B cell (primary cell): Measurements from ENCODE around the gene SNAP47. TPM values are rescaled to one million over a fixed set of nuclear protein-coding genes. Genes with fewer than 3 reads are reported as not detected.

Experiments used
- ATAC-seq: fragments of 200-7000 bp; cut with Tn5 transposase; one replicate; pipeline ENCODE4 v1.10.0; 2021; ENCODE audit warnings: low read depth, mild to moderate bottlenecking, moderate number of reproducible peaks, moderate library complexity
- CTCF ChIA-PET: fragments of 350-600 bp; sonication (Branson Sonifier 250); formaldehyde crosslinking; loops from one replicate; lab custom pipeline; 2021; ENCODE audit warnings: antibody characterized with exemption, inconsistent platforms; lab: Charles Lee
- POLR2A ChIA-PET: fragments of 350-600 bp; sonication (Branson Sonifier 250); formaldehyde crosslinking; loops from one replicate; lab custom pipeline; 2021; ENCODE audit warnings: antibody characterized with exemption; lab: Charles Lee
- DNase-seq: peaks from one replicate; pipeline ENCODE4 v3.0.0; 2013
- H2AFZ ChIP-seq: 2 replicates; pipeline ENCODE4 v1.6.1; 2012; ENCODE audit warnings: mild to moderate bottlenecking, low read depth, low read length; ENCODE audit not compliant: insufficient read depth, poor library complexity, severe bottlenecking
- H3K27ac ChIP-seq, 2 donors: 1 replicate in 1 of 2; 2 replicates in 1 of 2; pipeline ENCODE4 v1.5.1; 2012 to 2013; ENCODE audit warnings: low read length in 2 of 2, mild to moderate bottlenecking in 2 of 2, moderate library complexity in 1 of 2
- H3K27me3 ChIP-seq, 4 experiments: fragments of 200-600 bp in 1 of 4; sonication (generic) in 1 of 4; replicated peaks in 1 of 4; 1 replicate in 2 of 4; 2 replicates in 2 of 4; pipeline versions ENCODE4 v1.6.1 to v1.7.0; 2013 to 2016; ENCODE audit warnings: low read length in 3 of 4, mild to moderate bottlenecking in 2 of 4, mixed read lengths in 1 of 4, moderate library complexity in 1 of 4; ENCODE audit not compliant: insufficient read depth in 4 of 4, control insufficient read depth in 3 of 4; ENCODE audit errors: control extremely low read depth in 1 of 4
- H3K36me3 ChIP-seq, 2 experiments: replicated peaks in 1 of 2; 1 replicate in 1 of 2; 2 replicates in 1 of 2; pipeline versions ENCODE4 v1.6.1 to v1.7.1; 2013; ENCODE audit warnings: low read length in 1 of 2; ENCODE audit not compliant: insufficient read depth in 2 of 2, control insufficient read depth in 1 of 2; ENCODE audit errors: control extremely low read depth in 1 of 2, extremely low read depth in 1 of 2
- H3K4me1 ChIP-seq, 2 donors: fragments of 200-600 bp in 1 of 2; sonication (generic) in 1 of 2; 1 replicate in 1 of 2; 2 replicates in 1 of 2; pipeline versions ENCODE4 v1.5.1 to v1.6.1; 2013 to 2017; ENCODE audit warnings: low read length in 2 of 2; ENCODE audit not compliant: control insufficient read depth in 2 of 2, insufficient read depth in 2 of 2
- H3K4me2 ChIP-seq: replicated peaks from 2 replicates; pipeline ENCODE3; 2012; ENCODE audit warnings: mild to moderate bottlenecking, low read depth, low read length; ENCODE audit not compliant: poor library complexity, severe bottlenecking
- H3K4me3 ChIP-seq, 5 experiments: fragments of 200-600 bp in 1 of 5; sonication (generic) in 1 of 5; 1 replicate in 3 of 5; 2 replicates in 2 of 5; pipeline versions ENCODE4 v1.5.1 to v1.7.0; 2011 to 2016; ENCODE audit warnings: low read length in 4 of 5, mild to moderate bottlenecking in 4 of 5, low read depth in 2 of 5, control low read depth in 1 of 5, moderate library complexity in 1 of 5; ENCODE audit not compliant: insufficient read depth in 1 of 5; ENCODE audit errors: control extremely low read depth in 1 of 5, extremely low read depth in 1 of 5
- H3K79me2 ChIP-seq: fragments of 200-600 bp; sonication (generic); one replicate; pipeline ENCODE4 v1.6.0; 2016; ENCODE audit warnings: low read length; ENCODE audit not compliant: control insufficient read depth, insufficient read depth
- H3K9ac ChIP-seq: fragments of 200-600 bp; sonication (generic); 2 replicates; pipeline ENCODE4 v1.6.1; 2017; ENCODE audit warnings: mild to moderate bottlenecking, low read length, moderate library complexity
- H3K9me3 ChIP-seq, 3 donors: one replicate each; pipeline versions ENCODE4 v1.6.1 to v1.7.1; 2013; ENCODE audit warnings: low read length in 2 of 3; ENCODE audit not compliant: control insufficient read depth in 2 of 3, insufficient read depth in 1 of 3; ENCODE audit errors: control extremely low read depth in 1 of 3
- H4K20me1 ChIP-seq: 2 replicates; pipeline ENCODE4 v1.6.0; 2012; ENCODE audit warnings: mild to moderate bottlenecking, low read length; ENCODE audit not compliant: insufficient read depth, control insufficient read depth, poor library complexity, severe bottlenecking
- H3K27ac Mint-ChIP-seq: one replicate; pipeline ENCODE4 v1.8.0; 2021; ENCODE audit warnings: mixed read lengths
- H3K27me3 Mint-ChIP-seq: one replicate; pipeline ENCODE4 v1.8.0; 2021; ENCODE audit warnings: mixed read lengths
- H3K4me1 Mint-ChIP-seq: one replicate; pipeline ENCODE4 v1.8.0; 2021; ENCODE audit warnings: mixed read lengths
- H3K4me3 Mint-ChIP-seq: one replicate; pipeline ENCODE4 v1.8.0; 2021; ENCODE audit warnings: mixed read lengths
- H3K9me3 Mint-ChIP-seq: one replicate; pipeline ENCODE4 v1.8.0; 2022; ENCODE audit warnings: mixed read lengths; ENCODE audit not compliant: insufficient read depth
- EZH2 ChIP-seq: IDR thresholded peaks from 2 replicates; pipeline ENCODE4 v1.6.1; 2012; ENCODE audit warnings: borderline replicate concordance, low read depth, mild to moderate bottlenecking, moderate library complexity, low read length; ENCODE audit not compliant: insufficient read depth, poor library complexity, severe bottlenecking
- WGBS: methylation state at CpG from one replicate; pipeline ENCODE4 v1.1.5; 2013; ENCODE audit warnings: missing lambda C conversion rate; ENCODE audit not compliant: insufficient coverage; 5-methylcytosine and 5-hydroxymethylcytosine counted together
- intact Hi-C: fragments of 100-400 bp; cut with micrococcal nuclease; formaldehyde crosslinking; loops from one replicate; pipeline ENCODE4 v1.10.0; 2022
- polyA plus RNA-seq: library from polyadenylated mRNA; depleted of rRNA; stranded (reverse); fragments of >200 nt; gene quantifications from 2 replicates; pipeline ENCODE4 v1.2.3, GENCODE V29; 2012
- total RNA-seq, 2 donors: library from RNA; stranded (reverse); fragments of 120-200 nt in 1 of 2; gene quantifications; 1 replicate in 1 of 2; 2 replicates in 1 of 2; pipeline versions ENCODE4 v1.2.3 to v1.2.4, GENCODE V29; 2013 to 2022
- TF ChIP-seq, protein P1 (sequence below): fragments of 200-600 bp; IDR thresholded peaks from one replicate; pipeline ENCODE4 v1.8.0; 2022; ENCODE audit warnings: antibody characterized with exemption, mild to moderate bottlenecking

Gene SNAP47
- total and polyA plus RNA-seq, 2 donors (not counting 1 experiment from before 2014, with no cell fraction given) = 25.6 to 34.9 TPM

DNA sequence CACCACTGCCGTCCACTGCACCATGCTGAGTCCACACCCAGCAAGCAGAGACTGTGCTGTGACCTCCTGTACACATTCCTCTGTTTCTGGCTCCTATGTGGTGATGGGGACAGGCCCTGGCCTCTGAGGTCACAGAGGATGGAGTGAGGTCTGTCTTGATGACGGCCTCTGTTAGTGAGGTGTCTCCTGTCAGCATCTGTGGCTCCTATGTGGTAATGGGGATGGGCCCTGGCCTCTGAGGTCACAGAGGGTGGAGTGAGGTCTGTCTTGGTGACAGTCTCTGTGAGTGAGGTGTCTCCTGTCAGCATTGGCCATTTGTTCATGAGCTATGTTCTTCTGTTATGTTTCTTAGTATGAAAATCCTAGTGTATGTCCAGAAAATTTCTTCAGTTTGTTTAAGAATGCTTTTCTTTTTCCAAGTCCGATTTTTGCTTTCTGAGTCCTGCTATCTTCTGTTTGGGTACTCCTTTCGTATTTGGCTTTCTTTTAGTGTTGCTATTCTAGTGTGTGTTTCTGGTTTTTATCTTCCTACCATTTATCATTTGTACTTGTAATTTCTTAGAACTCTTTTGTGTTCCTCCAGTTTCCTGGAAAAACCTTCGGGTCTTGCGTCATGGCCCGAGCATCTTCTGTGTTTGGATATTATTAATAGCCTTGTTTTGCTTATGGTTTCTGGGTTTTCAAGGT is 13.4 kb downstream of the SNAP47 start:
- peaks cover 11% of the 10 kb centered on the region for H3K4me1 Mint-ChIP-seq
- Histone ChIP-seq H3K4me3 (no peak overlapping the region), H3K9me3 (no peaks in the 10 kb centered on the region), H4K20me1 (peaks cover 42% of the 10 kb centered on the region), H3K36me3 (peaks cover 0 to 37% of the 10 kb centered on the region in 2 experiments), H3K27me3 (no peaks in the 10 kb centered on the region), H3K27ac (no peak overlapping the region), H3K4me1 (no peaks in the 10 kb centered on the region), H2AFZ (no peak overlapping the region), H3K9ac (no peak overlapping the region), H3K4me2 (no peak overlapping the region), H3K79me2 (peaks cover 80% of the 10 kb centered on the region)
- intact Hi-C loops = no loop called here
- 81% methylated on average over 5 of the region's 7 CpGs for WGBS
- ChIA-PET CTCF (interaction anchor here (1.1 kb wide), 1 partner anchor 10 kb away, joined by 3 read pairs; no protein-coding TSS in a partner anchor), POLR2A (no interaction called here)
- ATAC-seq = no peak
- TF ChIP-seq, protein P1, sequence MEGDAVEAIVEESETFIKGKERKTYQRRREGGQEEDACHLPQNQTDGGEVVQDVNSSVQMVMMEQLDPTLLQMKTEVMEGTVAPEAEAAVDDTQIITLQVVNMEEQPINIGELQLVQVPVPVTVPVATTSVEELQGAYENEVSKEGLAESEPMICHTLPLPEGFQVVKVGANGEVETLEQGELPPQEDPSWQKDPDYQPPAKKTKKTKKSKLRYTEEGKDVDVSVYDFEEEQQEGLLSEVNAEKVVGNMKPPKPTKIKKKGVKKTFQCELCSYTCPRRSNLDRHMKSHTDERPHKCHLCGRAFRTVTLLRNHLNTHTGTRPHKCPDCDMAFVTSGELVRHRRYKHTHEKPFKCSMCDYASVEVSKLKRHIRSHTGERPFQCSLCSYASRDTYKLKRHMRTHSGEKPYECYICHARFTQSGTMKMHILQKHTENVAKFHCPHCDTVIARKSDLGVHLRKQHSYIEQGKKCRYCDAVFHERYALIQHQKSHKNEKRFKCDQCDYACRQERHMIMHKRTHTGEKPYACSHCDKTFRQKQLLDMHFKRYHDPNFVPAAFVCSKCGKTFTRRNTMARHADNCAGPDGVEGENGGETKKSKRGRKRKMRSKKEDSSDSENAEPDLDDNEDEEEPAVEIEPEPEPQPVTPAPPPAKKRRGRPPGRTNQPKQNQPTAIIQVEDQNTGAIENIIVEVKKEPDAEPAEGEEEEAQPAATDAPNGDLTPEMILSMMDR = no peak
- no peak for TF ChIP-seq EZH2
- H3K27ac Mint-ChIP-seq = no peak overlapping the region
- DNase-seq = no peak
- H3K9me3 Mint-ChIP-seq = no peaks in the 10 kb centered on the region
- no peaks in the 10 kb centered on the region for H3K27me3 Mint-ChIP-seq
- H3K4me3 Mint-ChIP-seq = no peak overlapping the region

DNA sequence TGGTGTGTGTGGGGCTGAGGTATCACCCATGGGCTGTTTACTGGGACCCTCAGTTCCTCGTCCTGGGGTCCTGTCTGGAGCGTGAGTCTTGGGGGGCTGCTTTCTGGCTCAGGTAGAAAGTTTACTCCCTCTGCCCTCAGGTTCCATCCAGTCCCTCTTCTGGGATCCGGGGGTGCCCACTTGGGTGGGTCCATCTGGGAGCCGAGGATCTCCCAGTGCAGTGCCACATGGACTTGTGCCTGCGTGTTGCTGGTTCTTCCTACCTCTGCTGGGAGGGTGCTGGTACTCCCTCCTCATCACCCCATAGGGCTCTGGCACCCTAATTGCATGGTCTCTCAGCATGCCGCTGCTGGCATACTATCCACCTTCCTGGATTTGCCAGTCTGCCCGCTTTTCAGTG is 14.0 kb downstream of the SNAP47 start:
- no peaks in the 10 kb centered on the region for H3K4me1 ChIP-seq
- H3K4me2 ChIP-seq = no peak overlapping the region
- TF ChIP-seq, protein P1 = no peak
- no peak for TF ChIP-seq EZH2
- Mint-ChIP-seq H3K9me3 (no peaks in the 10 kb centered on the region), H3K27me3 (no peaks in the 10 kb centered on the region), H3K27ac (no peak overlapping the region), H3K4me1 (peaks cover 11% of the 10 kb centered on the region), H3K4me3 (no peak overlapping the region)
- no peak for ATAC-seq
- no peaks in the 10 kb centered on the region for H3K9me3 ChIP-seq
- peaks cover 0 to 35% of the 10 kb centered on the region in 2 experiments for H3K36me3 ChIP-seq
- CTCF ChIA-PET = no interaction called here
- WGBS = 95% methylated on average over 5 of the region's 7 CpGs
- H3K79me2 ChIP-seq = peaks cover 78% of the 10 kb centered on the region
- intact Hi-C loops = no loop called here
- no peak overlapping the region for H2AFZ ChIP-seq
- H3K9ac ChIP-seq = no peak overlapping the region
- DNase-seq = no peak
- POLR2A ChIA-PET = no interaction called here
- no peaks in the 10 kb centered on the region for H3K27me3 ChIP-seq
- no peak overlapping the region for H3K4me3 ChIP-seq
- no peak overlapping the region for H3K27ac ChIP-seq
- H4K20me1 ChIP-seq = peaks cover 42% of the 10 kb centered on the region
